Choroid plexus epithelial cell (primary cell): ENCODE measurements around the gene SLC25A12.
"Not testable (repeated sequence)": the region's sequence is repeated elsewhere in the genome, so short reads cannot be mapped to it uniquely, and the experiment has no call there.

Experiments
- DNase-seq: peaks from one replicate; pipeline ENCODE4 v3.0.0-alpha.2; 2010; ENCODE audit warnings: low read depth
- H3K4me3 ChIP-seq: 2 replicates; pipeline ENCODE4 v1.5.1; 2011; ENCODE audit warnings: low read depth, mild to moderate bottlenecking, control low read depth, low read length, moderate library complexity
- CTCF ChIP-seq: conservative IDR thresholded peaks from 2 replicates; pipeline ENCODE4 v1.5.1; 2011; ENCODE audit warnings: low read depth, mild to moderate bottlenecking, control low read depth, inconsistent platforms, low read length, moderate library complexity

SLC25A12 gene

GRCh38 chr2:171792157-171792556, 101.9 kb downstream of the SLC25A12 start:
- no peak for TF ChIP-seq CTCF
- DNase-seq: no peak

GRCh38 chr2:171791361-171791760, 102.7 kb downstream of the SLC25A12 start:
- TF ChIP-seq CTCF: no peak

More at GRCh38 chr2:171792157-171792556, 101.9 kb downstream of the SLC25A12 start:
- no peak overlapping the region for H3K4me3 ChIP-seq

GRCh38 chr2:171789956-171790355, 104.1 kb downstream of the SLC25A12 start:
- TF ChIP-seq CTCF: no peak
- DNase-seq: no peak
- H3K4me3 ChIP-seq: no peak overlapping the region

More at GRCh38 chr2:171791361-171791760, 102.7 kb downstream of the SLC25A12 start:
- DNase-seq: no peak
- no peak overlapping the region for H3K4me3 ChIP-seq

- TF ChIP-seq CTCF: no peak
- H3K4me3 ChIP-seq: no peak overlapping the region
- DNase-seq: no peak
These were observed 105.6 kb downstream of the SLC25A12 start for GRCh38 chr2:171788316-171788993.

- DNase-seq: no peak
- TF ChIP-seq CTCF: no peak
- no peak overlapping the region for H3K4me3 ChIP-seq
These were observed 106.5 kb downstream of the SLC25A12 start for GRCh38 chr2:171787333-171788072.

GRCh38 chr2:171785450-171785849, 108.6 kb downstream of the SLC25A12 start:
- H3K4me3 ChIP-seq: no peak overlapping the region
- no peak for DNase-seq
- no peak for TF ChIP-seq CTCF

GRCh38 chr2:171778515-171778914, 115.5 kb downstream of the SLC25A12 start:
- H3K4me3 ChIP-seq: no peak overlapping the region
- DNase-seq: no peak
- TF ChIP-seq CTCF: no peak

GRCh38 chr2:171774581-171774980, 119.5 kb downstream of the SLC25A12 start:
- DNase-seq, H3K4me3 ChIP-seq: not testable (repeated sequence)
